Activated B cell treated with CpG ODN at 0.5 μM for 24 hours (primary cell): Measurements from ENCODE around the gene CARM1. TPM values are rescaled to one million over a fixed set of nuclear protein-coding genes. Genes with fewer than 3 reads are reported as not detected.

Experiments
- total RNA-seq: library from RNA; stranded (reverse); gene quantifications from 2 replicates; pipeline ENCODE4 v1.2.3, GENCODE V29; 2022

CARM1 gene
- total RNA-seq, 1 donor from 2014 or later = 39.1 TPM

Other genes with a start within 250 kb of the CARM1 start
- 195 and 213 TPM in 2 replicates for gene SLC44A2, start 246.0 kb upstream of the CARM1 start, total RNA-seq
- gene ILF3, start 217.2 kb upstream of the CARM1 start, total RNA-seq = 373 and 399 TPM in 2 replicates
- 69.4 and 74.9 TPM in 2 replicates for gene QTRT1, start 170.1 kb upstream of the CARM1 start, total RNA-seq
- 220 and 257 TPM in 2 replicates for gene DNM2, start 153.5 kb upstream of the CARM1 start, total RNA-seq
- 11.9 and 15.7 TPM in 2 replicates for gene TMED1, start 35.3 kb upstream of the CARM1 start, total RNA-seq
- gene C19orf38, start 23.1 kb upstream of the CARM1 start, total RNA-seq = 0.62 and 1.0 TPM in 2 replicates
- gene YIPF2, start 57.1 kb downstream of the CARM1 start, total RNA-seq = 23.0 and 23.9 TPM in 2 replicates
- gene TIMM29, start 57.3 kb downstream of the CARM1 start, total RNA-seq = 16.6 and 19.5 TPM in 2 replicates
- 85.1 and 93.6 TPM in 2 replicates for gene SMARCA4, start 89.5 kb downstream of the CARM1 start, total RNA-seq
- gene LDLR, start 217.9 kb downstream of the CARM1 start, total RNA-seq = 20.9 and 24.1 TPM in 2 replicates